ENCODE results near the gene AFF3.

Gene AFF3

GRCh38 chr2:99905636-99906035, 236.8 kb downstream of the AFF3 start:
- Histone ChIP-seq H3K4me1 (ENCODE audit: low read length) (no peaks in the 10 kb centered on the region), H4K20me1 (ENCODE audit: insufficient read depth, low read length) (no peaks in the 10 kb centered on the region), H3K9me3 (replicated peaks; ENCODE audit: insufficient read depth, low read length) (no peaks in the 10 kb centered on the region), H3K27ac (ENCODE audit: low read length) (no peak overlapping the region), H3K4me3 (ENCODE audit: low read length) (no peak overlapping the region), H3K9ac (ENCODE audit: low read length) (no peak overlapping the region), H3K9me2 (replicated peaks; ENCODE audit: insufficient read depth, low read length) (no peaks in the 10 kb centered on the region), H3K79me2 (ENCODE audit: low read length) (no peaks in the 10 kb centered on the region), H3K27me3 (replicated peaks; ENCODE audit: insufficient read depth, low read length) (no peaks in the 10 kb centered on the region), H3K4me2 (ENCODE audit: low read depth, low read length) (no peak overlapping the region), H3K36me3 (replicated peaks; ENCODE audit: insufficient read depth, low read length) (no peaks in the 10 kb centered on the region), H2AFZ (ENCODE audit: low read length) (no peak overlapping the region), H3F3A (ENCODE audit: insufficient read depth, low read length) (no peaks in the 10 kb centered on the region)
- DNase-seq, result no peak
- TF ChIP-seq EZH2phosphoT487 (IDR thresholded peaks at IDR 0.05; ENCODE audit: low read length), result no peak
- TF ChIP-seq CTCF (IDR thresholded peaks at IDR 0.05; ENCODE audit: low read length), result no peak
- no peak for TF ChIP-seq EZH2 (optimal IDR thresholded peaks at IDR 0.05; ENCODE audit: low read depth, low read length)

GRCh38 chr2:99905025-99905424, 237.4 kb downstream of the AFF3 start:
- Histone ChIP-seq H2AFZ (ENCODE audit: low read length) (no peak overlapping the region), H3F3A (ENCODE audit: insufficient read depth, low read length) (no peaks in the 10 kb centered on the region), H3K27me3 (replicated peaks; ENCODE audit: insufficient read depth, low read length) (no peaks in the 10 kb centered on the region), H3K79me2 (ENCODE audit: low read length) (no peaks in the 10 kb centered on the region), H3K9ac (ENCODE audit: low read length) (no peak overlapping the region), H3K9me2 (replicated peaks; ENCODE audit: insufficient read depth, low read length) (no peaks in the 10 kb centered on the region), H3K4me2 (ENCODE audit: low read depth, low read length) (no peak overlapping the region), H4K20me1 (ENCODE audit: insufficient read depth, low read length) (no peaks in the 10 kb centered on the region), H3K4me1 (ENCODE audit: low read length) (no peaks in the 10 kb centered on the region), H3K9me3 (replicated peaks; ENCODE audit: insufficient read depth, low read length) (no peaks in the 10 kb centered on the region), H3K27ac (ENCODE audit: low read length) (no peak overlapping the region), H3K36me3 (replicated peaks; ENCODE audit: insufficient read depth, low read length) (no peaks in the 10 kb centered on the region), H3K4me3 (ENCODE audit: low read length) (no peak overlapping the region)
- no peak for DNase-seq
- TF ChIP-seq EZH2 (optimal IDR thresholded peaks at IDR 0.05; ENCODE audit: low read depth, low read length) (no peak), EZH2phosphoT487 (IDR thresholded peaks at IDR 0.05; ENCODE audit: low read length) (no peak), CTCF (IDR thresholded peaks at IDR 0.05; ENCODE audit: low read length) (no peak)

- Histone ChIP-seq H3K27me3 (replicated peaks; ENCODE audit: insufficient read depth, low read length) (no peaks in the 10 kb centered on the region), H3K9me3 (replicated peaks; ENCODE audit: insufficient read depth, low read length) (no peaks in the 10 kb centered on the region), H3K4me2 (ENCODE audit: low read depth, low read length) (no peak overlapping the region), H2AFZ (ENCODE audit: low read length) (no peak overlapping the region), H3K4me3 (ENCODE audit: low read length) (no peak overlapping the region), H3K9ac (ENCODE audit: low read length) (no peak overlapping the region), H3K79me2 (ENCODE audit: low read length) (no peaks in the 10 kb centered on the region), H4K20me1 (ENCODE audit: insufficient read depth, low read length) (no peaks in the 10 kb centered on the region), H3K27ac (ENCODE audit: low read length) (no peak overlapping the region), H3F3A (ENCODE audit: insufficient read depth, low read length) (no peaks in the 10 kb centered on the region), H3K4me1 (ENCODE audit: low read length) (no peaks in the 10 kb centered on the region), H3K9me2 (replicated peaks; ENCODE audit: insufficient read depth, low read length) (no peaks in the 10 kb centered on the region), H3K36me3 (replicated peaks; ENCODE audit: insufficient read depth, low read length) (no peaks in the 10 kb centered on the region)
- no peak for DNase-seq
- TF ChIP-seq EZH2 (optimal IDR thresholded peaks at IDR 0.05; ENCODE audit: low read depth, low read length) (no peak), CTCF (IDR thresholded peaks at IDR 0.05; ENCODE audit: low read length) (no peak), EZH2phosphoT487 (IDR thresholded peaks at IDR 0.05; ENCODE audit: low read length) (no peak)
Observed at GRCh38 chr2:99903981-99904380, 238.4 kb downstream of the AFF3 start.
